B cell (primary cell): ENCODE results near the gene RCAN3. TPM values are rescaled to one million over a fixed set of nuclear protein-coding genes. Genes with fewer than 3 reads are reported as not detected.

Source experiments
- ATAC-seq: fragments of 200-7000 bp; cut with Tn5 transposase; one replicate; pipeline ENCODE4 v1.10.0; 2021; ENCODE audit warnings: low read depth, mild to moderate bottlenecking, moderate number of reproducible peaks, moderate library complexity
- CTCF ChIA-PET: fragments of 350-600 bp; sonication (Branson Sonifier 250); formaldehyde crosslinking; loops from one replicate; lab custom pipeline; 2021; ENCODE audit warnings: antibody characterized with exemption, inconsistent platforms; lab: Charles Lee
- POLR2A ChIA-PET: fragments of 350-600 bp; sonication (Branson Sonifier 250); formaldehyde crosslinking; loops from one replicate; lab custom pipeline; 2021; ENCODE audit warnings: antibody characterized with exemption; lab: Charles Lee
- DNase-seq: peaks from one replicate; pipeline ENCODE4 v3.0.0; 2013
- H2AFZ ChIP-seq: 2 replicates; pipeline ENCODE4 v1.6.1; 2012; ENCODE audit warnings: mild to moderate bottlenecking, low read depth, low read length; ENCODE audit not compliant: insufficient read depth, poor library complexity, severe bottlenecking
- H3K27ac ChIP-seq, 2 donors: 1 replicate in 1 of 2; 2 replicates in 1 of 2; pipeline ENCODE4 v1.5.1; 2012 to 2013; ENCODE audit warnings: low read length in 2 of 2, mild to moderate bottlenecking in 2 of 2, moderate library complexity in 1 of 2
- H3K27me3 ChIP-seq, 4 experiments: fragments of 200-600 bp in 1 of 4; sonication (generic) in 1 of 4; replicated peaks in 1 of 4; 1 replicate in 2 of 4; 2 replicates in 2 of 4; pipeline versions ENCODE4 v1.6.1 to v1.7.0; 2013 to 2016; ENCODE audit warnings: low read length in 3 of 4, mild to moderate bottlenecking in 2 of 4, mixed read lengths in 1 of 4, moderate library complexity in 1 of 4; ENCODE audit not compliant: insufficient read depth in 4 of 4, control insufficient read depth in 3 of 4; ENCODE audit errors: control extremely low read depth in 1 of 4
- H3K36me3 ChIP-seq, 2 experiments: replicated peaks in 1 of 2; 1 replicate in 1 of 2; 2 replicates in 1 of 2; pipeline versions ENCODE4 v1.6.1 to v1.7.1; 2013; ENCODE audit warnings: low read length in 1 of 2; ENCODE audit not compliant: insufficient read depth in 2 of 2, control insufficient read depth in 1 of 2; ENCODE audit errors: control extremely low read depth in 1 of 2, extremely low read depth in 1 of 2
- H3K4me1 ChIP-seq, 2 donors: fragments of 200-600 bp in 1 of 2; sonication (generic) in 1 of 2; 1 replicate in 1 of 2; 2 replicates in 1 of 2; pipeline versions ENCODE4 v1.5.1 to v1.6.1; 2013 to 2017; ENCODE audit warnings: low read length in 2 of 2; ENCODE audit not compliant: control insufficient read depth in 2 of 2, insufficient read depth in 2 of 2
- H3K4me2 ChIP-seq: replicated peaks from 2 replicates; pipeline ENCODE3; 2012; ENCODE audit warnings: mild to moderate bottlenecking, low read depth, low read length; ENCODE audit not compliant: poor library complexity, severe bottlenecking
- H3K4me3 ChIP-seq, 5 experiments: fragments of 200-600 bp in 1 of 5; sonication (generic) in 1 of 5; 1 replicate in 3 of 5; 2 replicates in 2 of 5; pipeline versions ENCODE4 v1.5.1 to v1.7.0; 2011 to 2016; ENCODE audit warnings: low read length in 4 of 5, mild to moderate bottlenecking in 4 of 5, low read depth in 2 of 5, control low read depth in 1 of 5, moderate library complexity in 1 of 5; ENCODE audit not compliant: insufficient read depth in 1 of 5; ENCODE audit errors: control extremely low read depth in 1 of 5, extremely low read depth in 1 of 5
- H3K79me2 ChIP-seq: fragments of 200-600 bp; sonication (generic); one replicate; pipeline ENCODE4 v1.6.0; 2016; ENCODE audit warnings: low read length; ENCODE audit not compliant: control insufficient read depth, insufficient read depth
- H3K9ac ChIP-seq: fragments of 200-600 bp; sonication (generic); 2 replicates; pipeline ENCODE4 v1.6.1; 2017; ENCODE audit warnings: mild to moderate bottlenecking, low read length, moderate library complexity
- H3K9me3 ChIP-seq, 3 donors: one replicate each; pipeline versions ENCODE4 v1.6.1 to v1.7.1; 2013; ENCODE audit warnings: low read length in 2 of 3; ENCODE audit not compliant: control insufficient read depth in 2 of 3, insufficient read depth in 1 of 3; ENCODE audit errors: control extremely low read depth in 1 of 3
- H4K20me1 ChIP-seq: 2 replicates; pipeline ENCODE4 v1.6.0; 2012; ENCODE audit warnings: mild to moderate bottlenecking, low read length; ENCODE audit not compliant: insufficient read depth, control insufficient read depth, poor library complexity, severe bottlenecking
- H3K27ac Mint-ChIP-seq: one replicate; pipeline ENCODE4 v1.8.0; 2021; ENCODE audit warnings: mixed read lengths
- H3K27me3 Mint-ChIP-seq: one replicate; pipeline ENCODE4 v1.8.0; 2021; ENCODE audit warnings: mixed read lengths
- H3K4me1 Mint-ChIP-seq: one replicate; pipeline ENCODE4 v1.8.0; 2021; ENCODE audit warnings: mixed read lengths
- H3K4me3 Mint-ChIP-seq: one replicate; pipeline ENCODE4 v1.8.0; 2021; ENCODE audit warnings: mixed read lengths
- H3K9me3 Mint-ChIP-seq: one replicate; pipeline ENCODE4 v1.8.0; 2022; ENCODE audit warnings: mixed read lengths; ENCODE audit not compliant: insufficient read depth
- CTCF ChIP-seq: fragments of 200-600 bp; IDR thresholded peaks from one replicate; pipeline ENCODE4 v1.8.0; 2022; ENCODE audit warnings: antibody characterized with exemption, mild to moderate bottlenecking
- EZH2 ChIP-seq: IDR thresholded peaks from 2 replicates; pipeline ENCODE4 v1.6.1; 2012; ENCODE audit warnings: borderline replicate concordance, low read depth, mild to moderate bottlenecking, moderate library complexity, low read length; ENCODE audit not compliant: insufficient read depth, poor library complexity, severe bottlenecking
- WGBS: methylation state at CpG from one replicate; pipeline ENCODE4 v1.1.5; 2013; ENCODE audit warnings: missing lambda C conversion rate; ENCODE audit not compliant: insufficient coverage; 5-methylcytosine and 5-hydroxymethylcytosine counted together
- intact Hi-C: fragments of 100-400 bp; cut with micrococcal nuclease; formaldehyde crosslinking; loops from one replicate; pipeline ENCODE4 v1.10.0; 2022
- polyA plus RNA-seq: library from polyadenylated mRNA; depleted of rRNA; stranded (reverse); fragments of >200 nt; gene quantifications from 2 replicates; pipeline ENCODE4 v1.2.3, GENCODE V29; 2012
- total RNA-seq, 2 donors: library from RNA; stranded (reverse); fragments of 120-200 nt in 1 of 2; gene quantifications; 1 replicate in 1 of 2; 2 replicates in 1 of 2; pipeline versions ENCODE4 v1.2.3 to v1.2.4, GENCODE V29; 2013 to 2022

Gene RCAN3
- total and polyA plus RNA-seq, 2 donors (not counting 1 experiment from before 2014, with no cell fraction given): 19.3 to 37.3 TPM

- ATAC-seq: no peak
- no peaks in the 10 kb centered on the region for H3K27me3 ChIP-seq
These were observed 19.2 kb upstream of the RCAN3 start for GRCh38 chr1:24483441-24483840.

More at GRCh38 chr1:24483441-24483840, 19.2 kb upstream of the RCAN3 start:
- Histone ChIP-seq H3K36me3 (no peaks in the 10 kb centered on the region), H2AFZ (no peak overlapping the region), H3K4me3 (no peak overlapping the region), H3K79me2 (no peaks in the 10 kb centered on the region), H3K4me2 (no peak overlapping the region), H4K20me1 (no peaks in the 10 kb centered on the region), H3K27ac (no peak overlapping the region), H3K4me1 (peaks cover 17 to 26% of the 10 kb centered on the region in 2 donors), H3K9ac (no peak overlapping the region), H3K9me3 (no peaks in the 10 kb centered on the region)
- CTCF ChIA-PET: interaction anchor here (1.5 kb wide), 1 partner anchor 104 kb away, joined by 6 read pairs; no protein-coding TSS in a partner anchor
- DNase-seq: no peak
- WGBS: 95% methylated on average over 4 of the region's 5 CpGs
- Mint-ChIP-seq H3K9me3 (no peaks in the 10 kb centered on the region), H3K4me1 (peaks cover 38% of the 10 kb centered on the region), H3K27me3 (no peaks in the 10 kb centered on the region), H3K4me3 (no peak overlapping the region), H3K27ac (no peak overlapping the region)
- POLR2A ChIA-PET: no interaction called here
- intact Hi-C loops: loop anchor here (10.0 kb wide), 1 partner anchor 51 kb away; no protein-coding TSS in a partner anchor
- no peak for TF ChIP-seq CTCF
- no peak for TF ChIP-seq EZH2
